IMR-90 (cell line): ENCODE results near the gene HMGB2. TPM values are rescaled to one million over a fixed set of nuclear protein-coding genes. Genes with fewer than 3 reads are reported as not detected.
A peak's percentile ranks its signal among the peaks of the same experiment; 100 is the strongest.

Experiments used
- ATAC-seq: fragments of 200-7000 bp; cut with Tn5 transposase; 2 replicates; pipeline ENCODE4 v1.9.1; 2020; ENCODE audit warnings: low read depth, mild to moderate bottlenecking, moderate library complexity
- BruUV-seq: library from RNA; stranded (reverse); fragments of 400-500 nt; replicated peaks from 2 replicates; lab custom pipeline; 2021; lab: Mats Ljungman, UMichigan
- CTCF ChIA-PET: fragments of 300-600 bp; formaldehyde crosslinking; extraction: SDS; loops from one replicate; lab custom pipeline; 2021; ENCODE audit warnings: antibody characterized with exemption; lab: Yijun Ruan, JAX
- POLR2A ChIA-PET: fragments of 300-600 bp; sonication (Branson Sonifier 250); formaldehyde crosslinking; loops from one replicate; lab custom pipeline; 2022; ENCODE audit warnings: antibody characterized with exemption; ENCODE audit not compliant: unreplicated experiment; lab: Charles Lee
- DNase-seq: peaks from one replicate; pipeline ENCODE4 v3.0.0; 2013
- H2AFZ ChIP-seq: replicated peaks from 2 replicates; pipeline ENCODE3; 2013; ENCODE audit warnings: low read length, mild to moderate bottlenecking; ENCODE audit not compliant: poor library complexity
- H2AK5ac ChIP-seq: 2 replicates; pipeline ENCODE4 v1.6.1; 2013; ENCODE audit warnings: low read depth, low read length, inconsistent platforms
- H2AK9ac ChIP-seq: replicated peaks from 2 replicates; pipeline ENCODE3; 2013; ENCODE audit warnings: mild to moderate bottlenecking, low read depth, low read length, moderate library complexity; ENCODE audit not compliant: poor library complexity
- H2BK120ac ChIP-seq: 2 replicates; pipeline ENCODE4 v1.6.1; 2013; ENCODE audit warnings: low read depth, low read length, inconsistent platforms
- H2BK15ac ChIP-seq: 3 replicates; pipeline ENCODE4 v1.6.1; 2013; ENCODE audit warnings: low read depth, low read length, inconsistent platforms
- H2BK20ac ChIP-seq: 2 replicates; pipeline ENCODE4 v1.6.1; 2013; ENCODE audit warnings: low read depth, mild to moderate bottlenecking, inconsistent platforms, low read length, moderate library complexity
- H2BK5ac ChIP-seq: 2 replicates; pipeline ENCODE4 v1.6.1; 2013; ENCODE audit warnings: mild to moderate bottlenecking, low read depth, low read length, inconsistent platforms; ENCODE audit not compliant: poor library complexity, severe bottlenecking
- H3K14ac ChIP-seq: replicated peaks from 2 replicates; pipeline ENCODE4 v1.6.1; 2013; ENCODE audit warnings: low read depth, low read length, inconsistent platforms
- H3K18ac ChIP-seq: 2 replicates; pipeline ENCODE4 v1.6.1; 2013; ENCODE audit warnings: low read depth, low read length, control low read depth
- H3K23ac ChIP-seq: 2 replicates; pipeline ENCODE4 v1.6.1; 2013; ENCODE audit warnings: low read depth, low read length, inconsistent platforms
- H3K27ac ChIP-seq: 2 replicates; pipeline ENCODE4 v1.5.1; 2013; ENCODE audit warnings: mild to moderate bottlenecking, control low read depth, low read length; ENCODE audit not compliant: insufficient read depth
- H3K27me3 ChIP-seq: 2 replicates; pipeline ENCODE4 v1.6.1; 2013; ENCODE audit warnings: low read length; ENCODE audit not compliant: control insufficient read depth, insufficient read depth
- H3K36me3 ChIP-seq: 2 replicates; pipeline ENCODE4 v1.6.1; 2013; ENCODE audit warnings: low read length, mixed read lengths; ENCODE audit not compliant: control insufficient read depth, insufficient read depth
- H3K4ac ChIP-seq: 2 replicates; pipeline ENCODE4 v1.6.1; 2013; ENCODE audit warnings: low read depth, low read length, inconsistent platforms
- H3K4me1 ChIP-seq: 2 replicates; pipeline ENCODE4 v1.6.1; 2013; ENCODE audit warnings: low read length, mixed read lengths; ENCODE audit not compliant: control insufficient read depth, insufficient read depth
- H3K4me2 ChIP-seq: 2 replicates; pipeline ENCODE4 v1.6.1; 2013; ENCODE audit warnings: low read depth, mild to moderate bottlenecking, control low read depth, low read length, moderate library complexity
- H3K4me3 ChIP-seq: 2 replicates; pipeline ENCODE4 v1.5.1; 2013; ENCODE audit warnings: low read depth, mild to moderate bottlenecking, control low read depth, low read length, moderate library complexity; ENCODE audit not compliant: insufficient read depth
- H3K56ac ChIP-seq: 2 replicates; pipeline ENCODE4 v1.6.1; 2013; ENCODE audit warnings: low read length, inconsistent platforms; ENCODE audit not compliant: insufficient read depth; ENCODE audit errors: extremely low read depth
- H3K79me1 ChIP-seq, 2 experiments: 2 replicates each; pipeline ENCODE4 v1.6.1; 2013; ENCODE audit warnings: low read length in 2 of 2, inconsistent platforms in 1 of 2, low read depth in 1 of 2
- H3K9ac ChIP-seq: 2 replicates; pipeline ENCODE4 v1.6.1; 2013; ENCODE audit warnings: low read depth, low read length, control low read depth
- H3K9me1 ChIP-seq: 2 replicates; pipeline ENCODE4 v1.6.1; 2013; ENCODE audit warnings: low read length, inconsistent platforms; ENCODE audit not compliant: insufficient read depth
- H3K9me3 ChIP-seq: 2 replicates; pipeline ENCODE4 v1.6.1; 2013; ENCODE audit warnings: low read length; ENCODE audit not compliant: control insufficient read depth, insufficient read depth
- H4K20me1 ChIP-seq: 2 replicates; pipeline ENCODE4 v1.6.1; 2013; ENCODE audit warnings: low read length, inconsistent platforms; ENCODE audit not compliant: insufficient read depth
- H4K5ac ChIP-seq: 2 replicates; pipeline ENCODE4 v1.6.1; 2013; ENCODE audit warnings: mild to moderate bottlenecking, low read depth, low read length, control low read depth
- H4K8ac ChIP-seq, 2 experiments: 2 replicates each; pipeline ENCODE4 v1.6.1; 2013; ENCODE audit warnings: low read depth in 2 of 2, low read length in 2 of 2, control low read depth in 1 of 2, inconsistent platforms in 1 of 2
- H4K91ac ChIP-seq: 2 replicates; pipeline ENCODE4 v1.6.1; 2013; ENCODE audit warnings: low read depth, low read length, inconsistent platforms; ENCODE audit not compliant: insufficient read depth
- BHLHE40 ChIP-seq: fragments of 150-350 bp; IDR thresholded peaks from 2 replicates; pipeline ENCODE4 v1.6.1; 2016; ENCODE audit warnings: mild to moderate bottlenecking, low read depth, low read length
- CEBPB ChIP-seq: IDR thresholded peaks from 2 replicates; pipeline ENCODE4 v1.6.1; 2012; ENCODE audit warnings: low read depth, low read length, improper control_type of control experiment
- FOS ChIP-seq: fragments of 150-350 bp; IDR thresholded peaks from 2 replicates; pipeline ENCODE4 v1.6.1; 2016; ENCODE audit warnings: low read depth, low read length
- MXI1 ChIP-seq: IDR thresholded peaks from 2 replicates; pipeline ENCODE4 v1.6.1; 2012; ENCODE audit warnings: low read depth, mild to moderate bottlenecking, low read length, moderate library complexity, borderline replicate concordance
- POLR2A ChIP-seq: IDR thresholded peaks from 2 replicates; pipeline ENCODE4 v1.6.1; 2012; ENCODE audit warnings: mild to moderate bottlenecking, low read depth, low read length
- SMC3 ChIP-seq: fragments of 150-350 bp; IDR thresholded peaks from 2 replicates; pipeline ENCODE4 v1.6.1; 2016; ENCODE audit warnings: low read depth, mild to moderate bottlenecking, antibody characterized with exemption, low read length, moderate library complexity
- WGBS, 2 experiments: methylation state at CpG; one replicate each; pipeline versions ENCODE4 v1.1.5 to v1.1.7; 2013; ENCODE audit warnings: missing lambda C conversion rate in 2 of 2; ENCODE audit not compliant: insufficient read length in 1 of 2; ENCODE audit errors: extremely low coverage in 2 of 2; 5-methylcytosine and 5-hydroxymethylcytosine counted together
- dilution Hi-C: fragments of 300-500 bp; cut with HindIII; formaldehyde crosslinking; loops from one replicate; pipeline ENCODE4 v1.14.3; 2018; ENCODE audit warnings: low sequenced_read_pairs; ENCODE audit not compliant: unreplicated experiment
- in situ Hi-C: fragments of 300-500 bp; cut with MboI; formaldehyde crosslinking; loops from 3 replicates; pipeline ENCODE4 v1.14.3; 2019; ENCODE audit warnings: low sequenced_read_pairs, inconsistent platforms, mixed read lengths
- intact Hi-C: fragments of 100-400 bp; cut with micrococcal nuclease; formaldehyde crosslinking; loops from 2 replicates; pipeline ENCODE4 v1.10.0; 2022
- polyA plus RNA-seq, 3 experiments: library from polyadenylated mRNA; depleted of rRNA; stranded (reverse); fragments of >200 nt; gene quantifications; 2 replicates each; pipeline ENCODE4 v1.2.3, GENCODE V29; 2012; ENCODE audit warnings: low replicate concordance in 1 of 3
- total RNA-seq: library from RNA; depleted of rRNA; stranded (reverse); fragments of >200 nt; gene quantifications from 2 replicates; pipeline ENCODE4 v1.2.3, GENCODE V29; 2012

The HMGB2 gene
- total and polyA plus RNA-seq, 2 of the 4 experiments (the other 2 are of a cell fraction): 49.3 to 106 TPM

DNA sequence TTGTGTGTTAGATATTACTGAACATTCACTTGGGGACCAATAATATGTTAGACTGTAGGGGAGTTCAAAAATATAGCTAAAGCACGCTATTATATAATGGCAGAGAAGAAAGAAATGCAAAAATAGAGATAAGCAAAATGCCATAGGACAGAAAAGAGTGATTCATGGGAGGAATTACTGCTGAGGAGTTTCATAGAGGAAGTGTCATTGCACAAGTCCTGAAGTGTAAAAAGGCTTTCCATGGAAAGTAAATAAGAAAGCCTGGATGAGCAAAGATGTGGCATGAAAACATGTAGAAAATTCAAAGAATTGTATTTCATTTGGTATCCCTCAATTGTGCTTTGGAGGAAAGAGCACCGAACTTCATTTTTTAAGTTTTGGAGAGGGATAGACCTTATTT is 14.5 kb downstream of the HMGB2 start:
- intact Hi-C loops: loop anchor here (1.0 to 2.0 kb wide), 3 partner anchors 41 to 175 kb away; no protein-coding TSS in a partner anchor
- dilution Hi-C loops: no loop called here
- Histone ChIP-seq H4K20me1 (no peaks in the 10 kb centered on the region), H3K36me3 (0 out of 2 replicates have a peak, but pooled peaks cover 1% of the 10 kb centered on the region), H2AFZ (no peak overlapping the region), H3K4me3 (no peak overlapping the region), H3K4me2 (no peak overlapping the region), H2BK20ac (no peak overlapping the region), H3K23ac (no peak overlapping the region), H2BK15ac (no peak overlapping the region), H4K91ac (no peak overlapping the region), H3K4ac (no peak overlapping the region), H3K9me3 (no peaks in the 10 kb centered on the region), H2AK9ac (no peak overlapping the region), H3K9me1 (no peaks in the 10 kb centered on the region), H2BK5ac (no peak overlapping the region), H4K5ac (no peak overlapping the region), H3K9ac (no peak overlapping the region), H3K56ac (no peak overlapping the region), H3K27ac (no peak overlapping the region), H3K18ac (no peak overlapping the region), H3K4me1 (no peaks in the 10 kb centered on the region), H3K27me3 (no peaks in the 10 kb centered on the region), H2AK5ac (no peak overlapping the region), H2BK120ac (no peak overlapping the region), H3K14ac (no peak overlapping the region), H3K79me1 (no peaks in the 10 kb centered on the region), H4K8ac (no peak overlapping the region)
- WGBS, 2 experiments: 83% methylated on average over 1 of the region's 2 CpGs; no CpG with 5 or more reads in 1 of the 2 experiments
- BruUV-seq: no TSS peak
- CTCF ChIA-PET: interaction anchor here (0.6 to 2.2 kb wide), 6 partner anchors 12 to 1225 kb away, joined by 3 to 10 read pairs (median 6); no protein-coding TSS in a partner anchor
- in situ Hi-C loops: loop anchor here (5.0 to 10.0 kb wide), 2 partner anchors 93 to 175 kb away; no protein-coding TSS in a partner anchor
- peak; percentile 80 for TF ChIP-seq CEBPB
- TF ChIP-seq SMC3: no peak
- no peak for TF ChIP-seq MXI1
- TF ChIP-seq POLR2A: no peak
- TF ChIP-seq BHLHE40: no peak
- no peak for TF ChIP-seq FOS
- ATAC-seq (peak; percentile 45), DNase-seq (peak; percentile 45)
- POLR2A ChIA-PET: no interaction called here
